Naive B cell (primary cell): ENCODE results near the gene TSPAN14. TPM values are rescaled to one million over a fixed set of nuclear protein-coding genes. Genes with fewer than 3 reads are reported as not detected.

Experiments
- ATAC-seq, 2 donors: fragments of 150-1000 bp; cut with Tn5 transposase; 2 replicates each; pipeline ENCODE4 v1.10.0; 2021; ENCODE audit warnings: low read depth in 2 of 2, mild to moderate bottlenecking in 2 of 2, moderate library complexity in 2 of 2
- DNase-seq: peaks from one replicate; pipeline ENCODE4 v3.0.0; 2022
- H3K27ac Mint-ChIP-seq, 6 donors: one replicate each; pipeline ENCODE4 v1.8.0; 2020 to 2022; ENCODE audit warnings: mild to moderate bottlenecking in 6 of 6, mixed read lengths in 6 of 6, moderate library complexity in 5 of 6, inconsistent platforms in 2 of 6
- H3K27me3 Mint-ChIP-seq, 3 donors: one replicate each; pipeline ENCODE4 v1.8.0; 2021 to 2022; ENCODE audit warnings: mixed read lengths in 3 of 3, mild to moderate bottlenecking in 1 of 3
- H3K36me3 Mint-ChIP-seq, 2 donors: one replicate each; pipeline ENCODE4 v1.8.0; 2020 to 2022; ENCODE audit warnings: mixed read lengths in 2 of 2, inconsistent platforms in 1 of 2, mild to moderate bottlenecking in 1 of 2
- H3K4me1 Mint-ChIP-seq, 3 donors: one replicate each; pipeline ENCODE4 v1.8.0; 2020 to 2022; ENCODE audit warnings: mixed read lengths in 3 of 3, inconsistent platforms in 1 of 3, mild to moderate bottlenecking in 1 of 3, moderate library complexity in 1 of 3
- H3K4me3 Mint-ChIP-seq, 8 donors: one replicate each; pipeline ENCODE4 v1.8.0; 2020 to 2022; ENCODE audit warnings: mild to moderate bottlenecking in 8 of 8, mixed read lengths in 8 of 8, moderate library complexity in 8 of 8, inconsistent platforms in 2 of 8
- H3K9me3 Mint-ChIP-seq, 7 donors: one replicate each; pipeline ENCODE4 v1.8.0; 2020 to 2022; ENCODE audit warnings: mixed read lengths in 7 of 7, mild to moderate bottlenecking in 5 of 7, inconsistent platforms in 2 of 7, moderate library complexity in 1 of 7
- polyA plus RNA-seq, 6 donors: library from polyadenylated mRNA; unstranded; fragments of 300-500 nt; fragmentation: Illumina TruSeq; gene quantifications; one replicate each; pipeline ENCODE4 v1.2.3, GENCODE V29; 2021; ENCODE audit warnings: low read depth in 6 of 6

The TSPAN14 gene
- polyA plus RNA-seq, 6 donors from 2014 or later: 31.0 to 60.8 (median 38.1) TPM

DNA sequence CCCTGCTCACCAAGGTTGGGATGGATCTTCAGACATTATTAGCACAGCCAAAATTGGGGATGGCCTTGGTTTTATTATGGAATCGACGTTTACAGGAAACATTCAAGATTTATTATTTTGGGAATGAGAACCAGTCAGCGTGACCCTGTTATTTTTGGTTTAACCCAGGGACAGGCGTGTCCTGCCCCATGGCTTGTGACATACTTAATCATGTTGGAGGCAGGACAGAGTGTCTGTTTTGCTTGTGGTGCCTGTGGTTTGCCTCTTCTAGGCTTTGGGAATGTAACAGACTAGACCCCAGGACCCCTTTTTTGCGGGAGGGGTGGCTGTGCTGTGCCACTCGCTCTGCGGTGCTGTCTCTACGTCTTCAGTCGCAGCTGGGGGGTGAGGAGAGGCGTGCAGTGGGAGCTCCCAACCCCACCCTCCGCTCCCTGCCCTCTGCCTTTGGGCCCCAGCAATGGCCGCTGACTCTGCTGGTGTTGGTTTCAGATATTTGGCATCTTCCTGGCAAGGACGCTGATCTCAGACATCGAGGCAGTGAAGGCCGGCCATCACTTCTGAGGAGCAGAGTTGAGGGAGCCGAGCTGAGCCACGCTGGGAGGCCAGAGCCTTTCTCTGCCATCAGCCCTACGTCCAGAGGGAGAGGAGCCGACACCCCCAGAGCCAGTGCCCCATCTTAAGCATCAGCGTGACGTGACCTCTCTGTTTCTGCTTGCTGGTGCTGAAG lies 63.5 kb downstream of the TSPAN14 start:
- H3K4me3 Mint-ChIP-seq: peak overlapping the region in 3 of 8 donors; percentile 29 to 71 (median 35)
- ATAC-seq (no peak), DNase-seq (no peak)
- peak overlapping the region in 4 of 6 donors; percentile 28 to 76 (median 44) for H3K27ac Mint-ChIP-seq
- peaks cover 32 to 34% (median 33%) of the 10 kb centered on the region in 3 donors for H3K4me1 Mint-ChIP-seq
- peaks cover 0 to 9% of the 10 kb centered on the region in 2 donors for H3K36me3 Mint-ChIP-seq
- no peaks in the 10 kb centered on the region for H3K9me3 Mint-ChIP-seq
- no peaks in the 10 kb centered on the region for H3K27me3 Mint-ChIP-seq

DNA sequence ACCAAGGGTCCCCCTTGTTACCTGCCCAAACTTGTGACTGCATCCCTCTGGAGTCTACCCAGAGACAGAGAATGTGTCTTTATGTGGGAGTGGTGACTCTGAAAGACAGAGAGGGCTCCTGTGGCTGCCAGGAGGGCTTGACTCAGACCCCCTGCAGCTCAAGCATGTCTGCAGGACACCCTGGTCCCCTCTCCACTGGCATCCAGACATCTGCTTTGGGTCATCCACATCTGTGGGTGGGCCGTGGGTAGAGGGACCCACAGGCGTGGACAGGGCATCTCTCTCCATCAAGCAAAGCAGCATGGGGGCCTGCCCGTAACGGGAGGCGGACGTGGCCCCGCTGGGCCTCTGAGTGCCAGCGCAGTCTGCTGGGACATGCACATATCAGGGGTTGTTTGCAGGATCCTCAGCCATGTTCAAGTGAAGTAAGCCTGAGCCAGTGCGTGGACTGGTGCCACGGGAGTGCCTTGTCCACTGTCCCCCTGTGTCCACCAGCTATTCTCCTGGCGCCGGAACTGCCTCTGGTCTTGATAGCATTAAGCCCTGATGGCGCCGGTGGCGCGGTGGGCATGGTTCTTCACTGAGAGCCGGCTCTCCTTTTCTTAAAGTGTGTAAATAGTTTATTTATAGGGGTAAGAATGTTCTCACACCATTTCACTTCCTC lies 64.2 kb downstream of the TSPAN14 start:
- Mint-ChIP-seq H3K4me1 (peaks cover 32 to 34% (median 33%) of the 10 kb centered on the region in 3 donors), H3K27ac (peak overlapping the region; percentile 38 to 92 (median 74)), H3K9me3 (no peaks in the 10 kb centered on the region), H3K36me3 (peaks cover 0 to 9% of the 10 kb centered on the region in 2 donors), H3K27me3 (no peaks in the 10 kb centered on the region), H3K4me3 (peak overlapping the region in 5 of 8 donors; percentile 46 to 88 (median 81))
- ATAC-seq (peak; percentile 25 to 36), DNase-seq (no peak)

- H3K27ac Mint-ChIP-seq: peak overlapping the region in 4 of 6 donors; percentile 51 to 92 (median 90)
- H3K36me3 Mint-ChIP-seq: peaks cover 0 to 9% of the 10 kb centered on the region in 2 donors
- H3K9me3 Mint-ChIP-seq: no peaks in the 10 kb centered on the region
- peaks cover 32 to 35% (median 33%) of the 10 kb centered on the region in 3 donors for H3K4me1 Mint-ChIP-seq
- ATAC-seq (no peak), DNase-seq (no peak)
- H3K4me3 Mint-ChIP-seq: peak overlapping the region in 5 of 8 donors; percentile 46 to 88 (median 81)
- H3K27me3 Mint-ChIP-seq: no peaks in the 10 kb centered on the region
Measured at GRCh38 chr10:80518807-80519360, 64.8 kb downstream of the TSPAN14 start.

- Mint-ChIP-seq H3K4me1 (peaks cover 30 to 41% (median 39%) of the 10 kb centered on the region in 3 donors), H3K27ac (peak overlapping the region in 3 of 6 donors; percentile 9 to 89 (median 17)), H3K9me3 (no peaks in the 10 kb centered on the region), H3K36me3 (peaks cover 0 to 9% of the 10 kb centered on the region in 2 donors), H3K27me3 (no peaks in the 10 kb centered on the region), H3K4me3 (peak overlapping the region in 1 of 8 donors; percentile 47)
- DNase-seq: no peak
- no peak for ATAC-seq
Measured at GRCh38 chr10:80519936-80520650, 66.0 kb downstream of the TSPAN14 start.

GRCh38 chr10:80520661-80521470 lies 66.8 kb downstream of the TSPAN14 start:
- Mint-ChIP-seq H3K27ac (peak overlapping the region in 4 of 6 donors; percentile 5 to 94 (median 46)), H3K36me3 (peaks cover 0 to 9% of the 10 kb centered on the region in 2 donors), H3K4me1 (peaks cover 31 to 41% (median 39%) of the 10 kb centered on the region in 3 donors), H3K27me3 (no peaks in the 10 kb centered on the region), H3K4me3 (peak overlapping the region in 1 of 8 donors; percentile 47), H3K9me3 (no peaks in the 10 kb centered on the region)
- DNase-seq: no peak
- ATAC-seq: no peak

DNA sequence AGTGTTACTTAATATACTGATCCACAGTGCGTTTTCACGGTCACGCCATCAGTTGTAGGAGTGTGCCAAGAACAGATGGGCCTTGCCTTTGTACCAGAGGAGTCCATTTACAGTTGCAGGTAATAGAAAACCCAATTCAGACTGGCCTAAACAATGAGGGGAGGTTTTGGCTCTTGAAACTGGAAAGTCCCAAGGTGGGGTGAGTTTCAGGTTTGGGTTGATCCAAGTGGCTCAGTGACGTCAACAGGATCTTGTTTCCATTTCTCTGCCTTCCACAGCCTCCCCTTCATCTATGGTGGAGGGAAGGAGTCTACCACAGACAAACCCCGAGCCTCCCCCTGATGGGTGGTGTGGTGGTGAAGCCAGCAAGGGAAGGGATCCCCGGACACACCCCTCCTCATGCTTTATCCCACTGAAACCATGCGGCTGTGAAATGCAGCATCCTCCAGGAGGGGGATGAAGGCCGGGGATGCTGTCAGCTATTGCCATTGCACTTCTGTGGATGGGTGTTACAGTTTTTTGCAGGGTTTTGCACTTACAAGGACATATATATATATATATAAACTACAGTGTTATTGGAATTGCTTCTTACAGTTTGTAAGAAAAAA lies 68.8 kb downstream of the TSPAN14 start:
- H3K27ac Mint-ChIP-seq: peak overlapping the region in 1 of 6 donors; percentile 2
- no peaks in the 10 kb centered on the region for H3K9me3 Mint-ChIP-seq
- no peak overlapping the region for H3K4me3 Mint-ChIP-seq
- no peaks in the 10 kb centered on the region for H3K27me3 Mint-ChIP-seq
- DNase-seq (no peak), ATAC-seq (no peak)
- H3K4me1 Mint-ChIP-seq: peaks cover 24 to 32% (median 31%) of the 10 kb centered on the region in 3 donors
- peaks cover 0 to 5% of the 10 kb centered on the region in 2 donors for H3K36me3 Mint-ChIP-seq

DNA sequence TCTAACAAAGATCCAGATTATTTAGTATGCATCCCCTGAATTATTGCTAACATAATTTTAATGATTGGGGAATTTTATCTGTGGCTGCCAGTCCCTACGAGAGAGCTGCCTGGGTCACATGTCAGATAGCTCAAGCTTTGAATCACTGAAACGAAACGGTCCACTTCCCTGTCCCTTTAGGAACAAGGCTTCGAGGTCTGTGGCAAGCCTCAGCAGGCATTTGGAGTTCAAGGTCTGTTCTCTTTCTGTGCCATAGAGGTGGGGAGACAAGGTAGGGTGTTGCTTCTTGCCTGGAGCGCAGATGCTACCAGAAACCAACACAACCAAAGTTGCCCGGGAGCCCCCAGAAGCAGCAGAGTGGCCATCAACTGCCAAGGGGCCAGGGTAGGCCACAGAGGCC lies 69.7 kb downstream of the TSPAN14 start:
- Mint-ChIP-seq H3K4me3 (no peak overlapping the region), H3K36me3 (peaks cover 0 to 1% of the 10 kb centered on the region in 2 donors), H3K27ac (peak overlapping the region in 2 of 6 donors; percentile 39 to 42), H3K9me3 (no peaks in the 10 kb centered on the region), H3K27me3 (no peaks in the 10 kb centered on the region), H3K4me1 (peaks cover 19 to 24% (median 22%) of the 10 kb centered on the region in 3 donors)
- DNase-seq (no peak), ATAC-seq (no peak)

DNA sequence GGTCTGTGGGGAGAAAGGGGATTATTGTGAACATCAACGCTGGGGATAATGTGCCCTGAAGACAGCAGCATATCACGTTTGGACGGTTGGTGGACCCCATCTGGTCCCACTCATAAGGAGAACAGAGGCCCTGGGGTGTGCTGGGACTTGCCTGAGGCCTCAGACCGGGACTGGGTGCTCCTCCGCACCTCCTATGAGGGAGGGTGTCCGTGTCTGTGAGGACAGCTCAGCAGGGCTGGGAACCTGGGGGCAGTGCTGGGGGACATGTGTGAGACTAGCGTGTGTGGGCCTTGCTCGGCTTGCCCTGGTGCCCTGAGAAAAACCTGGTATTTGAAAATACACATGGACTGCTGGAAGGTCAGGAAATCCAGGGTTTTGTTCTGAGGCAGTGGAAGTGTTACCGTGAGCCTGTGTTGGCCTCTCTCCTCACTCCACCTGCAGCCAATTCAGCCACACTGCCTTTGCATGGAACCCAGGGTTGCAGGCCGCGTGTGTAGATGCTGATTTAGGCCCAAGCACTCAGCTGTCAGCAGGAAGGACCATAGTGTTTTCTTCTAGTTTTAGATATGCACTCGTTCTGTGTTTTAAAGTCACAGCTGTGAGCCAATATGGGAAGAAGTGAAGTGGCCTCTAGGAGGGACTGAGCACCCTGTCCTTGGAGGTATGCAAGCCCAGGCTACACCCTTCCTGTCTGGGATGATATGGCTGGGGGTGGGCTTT lies 70.2 kb downstream of the TSPAN14 start:
- DNase-seq: no peak
- Mint-ChIP-seq H3K9me3 (no peaks in the 10 kb centered on the region), H3K4me1 (peaks cover 16 to 18% (median 16%) of the 10 kb centered on the region in 3 donors), H3K4me3 (no peak overlapping the region), H3K27me3 (no peaks in the 10 kb centered on the region), H3K27ac (peak overlapping the region in 2 of 6 donors; percentile 22 to 73), H3K36me3 (no peaks in the 10 kb centered on the region)
- no peak for ATAC-seq

- H3K27ac Mint-ChIP-seq: no peak overlapping the region
- H3K4me3 Mint-ChIP-seq: no peak overlapping the region
- peaks cover 7 to 16% (median 14%) of the 10 kb centered on the region in 3 donors for H3K4me1 Mint-ChIP-seq
- ATAC-seq (no peak), DNase-seq (no peak)
- H3K27me3 Mint-ChIP-seq: no peaks in the 10 kb centered on the region
- H3K9me3 Mint-ChIP-seq: no peaks in the 10 kb centered on the region
- H3K36me3 Mint-ChIP-seq: no peaks in the 10 kb centered on the region
Measured at GRCh38 chr10:80526218-80526617, 72.1 kb downstream of the TSPAN14 start.

- Mint-ChIP-seq H3K27ac (peak overlapping the region in 1 of 6 donors; percentile 22), H3K27me3 (no peaks in the 10 kb centered on the region), H3K36me3 (no peaks in the 10 kb centered on the region), H3K4me1 (peaks cover 7 to 16% (median 14%) of the 10 kb centered on the region in 3 donors), H3K9me3 (no peaks in the 10 kb centered on the region), H3K4me3 (no peak overlapping the region)
- DNase-seq: no peak
- ATAC-seq: no peak
Measured at GRCh38 chr10:80526742-80527141, 72.6 kb downstream of the TSPAN14 start.

- no peaks in the 10 kb centered on the region for H3K27me3 Mint-ChIP-seq
- ATAC-seq: no peak
- peak overlapping the region in 2 of 6 donors; percentile 59 for H3K27ac Mint-ChIP-seq
- no peaks in the 10 kb centered on the region for H3K9me3 Mint-ChIP-seq
- DNase-seq: no peak
- H3K4me1 Mint-ChIP-seq: peaks cover 7 to 18% (median 16%) of the 10 kb centered on the region in 3 donors
- no peaks in the 10 kb centered on the region for H3K36me3 Mint-ChIP-seq
- no peak overlapping the region for H3K4me3 Mint-ChIP-seq
Measured at GRCh38 chr10:80528185-80528700, 74.1 kb downstream of the TSPAN14 start.
